ENCODE results near the gene FTCD. TPM values are rescaled to one million over a fixed set of nuclear protein-coding genes. Genes with fewer than 3 reads are reported as not detected.

The FTCD gene
- total and polyA plus RNA-seq, 2 of the 8 experiments (the other 6 are each of a cell fraction or from before 2014, with no cell fraction given): 3.3 to 4.9 TPM

DNA sequence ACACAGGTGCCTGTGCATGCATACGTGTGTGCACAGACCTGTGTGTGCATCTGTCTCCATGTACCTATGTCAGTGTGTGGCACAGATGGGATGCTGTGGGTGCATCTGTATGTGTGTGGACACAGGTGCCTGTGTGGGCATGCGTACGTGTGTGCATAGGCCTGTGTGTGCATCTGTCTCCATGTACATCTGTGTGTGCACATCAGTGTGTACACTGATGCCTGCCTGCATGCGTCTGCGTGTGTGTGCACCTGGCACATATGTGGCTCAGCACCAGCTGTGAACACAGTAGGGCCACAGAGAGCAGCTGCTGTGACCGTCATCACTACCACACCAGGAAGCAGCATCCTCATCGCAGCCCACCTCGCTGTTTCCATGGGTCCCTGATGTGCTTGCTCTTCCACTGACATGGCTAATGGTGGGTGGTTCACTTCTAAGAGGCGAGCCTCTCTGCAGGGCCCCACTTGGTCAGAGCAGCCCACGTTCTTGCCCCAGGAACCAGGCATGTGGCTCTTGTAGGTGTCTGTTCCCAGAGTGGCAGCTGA is 38.5 kb upstream of the FTCD start:
- Histone ChIP-seq H3K4me2 (ENCODE audit: insufficient read depth in 1 of 2, low read depth in 2 of 2, low read length in 2 of 2) (no peak overlapping the region), H3K9ac (replicated peaks in 1 of 4; ENCODE audit: extremely low read depth in 1 of 4, low read depth in 3 of 4, low read length in 3 of 4) (no peak overlapping the region), H4K20me1 (replicated peaks in 1 of 2; ENCODE audit: control insufficient read depth in 1 of 2, insufficient read depth in 2 of 2, low read length in 2 of 2) (peaks cover 2 to 15% of the 10 kb centered on the region in 2 experiments), H3K9me3 (ENCODE audit: insufficient read depth in 2 of 2, low read depth in 1 of 2, low read length in 1 of 2) (no peaks in the 10 kb centered on the region), H3K27me3 (replicated peaks in 1 of 4; ENCODE audit: control insufficient read depth in 3 of 4, extremely low read depth in 1 of 4, insufficient read depth in 3 of 4, low read length in 3 of 4) (no peaks in the 10 kb centered on the region), H3K36me3 (ENCODE audit: control insufficient read depth in 2 of 4, insufficient read depth in 4 of 4, low read length in 3 of 4) (peaks cover 8 to 39% (median 23%) of the 10 kb centered on the region in 4 experiments; a peak in 7 of 8 replicates), H4K91ac (replicated peaks; ENCODE audit: insufficient read length, low read length) (no peak overlapping the region), H2BK5ac (ENCODE audit: low read depth, low read length) (no peak overlapping the region), H3K23ac (ENCODE audit: insufficient read length) (no peak overlapping the region), H3K56ac (replicated peaks; ENCODE audit: insufficient read length, low read depth, low read length) (no peak overlapping the region), H3K18ac (ENCODE audit: extremely low read depth, low read length) (no peak overlapping the region), H3K14ac (ENCODE audit: insufficient read length) (no peak overlapping the region), H2BK120ac (replicated peaks; ENCODE audit: low read depth, low read length) (no peak overlapping the region), H3K79me2 (ENCODE audit: control insufficient read depth in 1 of 2, insufficient read depth in 2 of 2, low read length in 2 of 2) (no peaks in the 10 kb centered on the region), H2AK5ac (ENCODE audit: low read depth, low read length) (no peak overlapping the region), H4K8ac (ENCODE audit: extremely low read depth, insufficient read depth, low read length) (no peak overlapping the region), H3K4ac (replicated peaks; ENCODE audit: insufficient read length, low read depth, low read length) (no peak overlapping the region), H2BK20ac (ENCODE audit: low read length) (no peak overlapping the region), H3K23me2 (ENCODE audit: low read depth, low read length) (no peaks in the 10 kb centered on the region), H4K5ac (ENCODE audit: insufficient read length, low read depth, low read length) (no peak overlapping the region), H2BK12ac (ENCODE audit: low read depth, low read length) (no peak overlapping the region), H3K79me1 (ENCODE audit: low read depth, low read length) (no peaks in the 10 kb centered on the region; the same call in 1 of the 2 replicates), H2BK15ac (ENCODE audit: low read length) (no peak overlapping the region), H2AFZ (ENCODE audit: low read length) (no peak overlapping the region), H3K4me3 (ENCODE audit: extremely low read depth in 1 of 4, insufficient read depth in 2 of 4, low read depth in 3 of 4, low read length in 4 of 4) (no peak overlapping the region), H3K4me1 (replicated peaks in 1 of 4; ENCODE audit: control insufficient read depth in 3 of 4, insufficient read depth in 4 of 4, low read length in 3 of 4) (no peaks in the 10 kb centered on the region; a peak in 1 of 7 replicates), H3K27ac (ENCODE audit: low read depth, low read length) (no peak overlapping the region)
- CTCF ChIA-PET (ENCODE audit: partially characterized antibody): interaction anchor here (1.1 to 1.7 kb wide), 2 partner anchors 22 to 63 kb away, joined by 3 to 5 read pairs; no protein-coding TSS in a partner anchor
- POLR2A ChIA-PET (ENCODE audit: partially characterized antibody): interaction anchor here (0.7 to 1.2 kb wide), 2 partner anchors 8 to 15 kb away, joined by 3 read pairs; no protein-coding TSS in a partner anchor
- DNase-seq (ENCODE audit: low read depth in 1 of 2, low spot score in 2 of 2) (peak in 1 of 2 experiments; percentile 13), FAIRE-seq (no peak)
- 94% methylated on average over 10 of the region's 10 CpGs; no CpG with 5 or more reads in 1 of the 2 experiments for WGBS, 2 experiments (ENCODE audit: extremely low coverage in 1 of 2, insufficient coverage in 1 of 2, insufficient read length in 1 of 2, insufficient replicate concordance in 2 of 2, low coverage in 1 of 2, low lambda C conversion rate in 2 of 2, missing lambda C conversion rate in 1 of 2)
- TF ChIP-seq CBX8 (IDR thresholded peaks at IDR 0.05; ENCODE audit: borderline replicate concordance, low read depth, low read length) (no peak), RNF2 (IDR thresholded peaks at IDR 0.05; ENCODE audit: borderline replicate concordance, low read depth, low read length, missing control alignments, poor library complexity, severe bottlenecking) (no peak), HDAC6 (IDR thresholded peaks at IDR 0.05; ENCODE audit: low read depth, low read length) (no peak)

All from H1 (cell line).